Astrocyte (in vitro differentiated cells and primary cell): Measurements from ENCODE around the gene ACTN4. TPM values are rescaled to one million over a fixed set of nuclear protein-coding genes. Genes with fewer than 3 reads are reported as not detected.
A peak's percentile ranks its signal among the peaks of the same experiment; 100 is the strongest.

Source experiments
- DNase-seq: peaks from one replicate; pipeline ENCODE4 v3.0.0-alpha.2; 2010; ENCODE audit warnings: low read depth
- FAIRE-seq: peaks from 2 replicates; lab custom pipeline; 2011; peaks lifted over from hg19 to GRCh38; lab: Jason Lieb, UNC
- H2AFZ ChIP-seq: 2 replicates; pipeline ENCODE4 v1.6.0; 2012; ENCODE audit warnings: low read depth, low read length, inconsistent platforms
- H3K27ac ChIP-seq: 2 replicates; pipeline ENCODE4 v1.5.1; 2011; ENCODE audit warnings: low read depth, low read length, inconsistent platforms
- H3K27me3 ChIP-seq: 2 replicates; pipeline ENCODE4 v1.6.0; 2011; ENCODE audit warnings: low read length, inconsistent platforms; ENCODE audit not compliant: insufficient read depth
- H3K36me3 ChIP-seq: 2 replicates; pipeline ENCODE4 v1.5.1; 2011; ENCODE audit warnings: low read length, inconsistent platforms; ENCODE audit not compliant: insufficient read depth
- H3K4me1 ChIP-seq: 2 replicates; pipeline ENCODE4 v1.5.1; 2011; ENCODE audit warnings: low read length, inconsistent platforms; ENCODE audit not compliant: insufficient read depth
- H3K4me2 ChIP-seq: 2 replicates; pipeline ENCODE4 v1.6.0; 2012; ENCODE audit warnings: low read length, inconsistent platforms
- H3K4me3 ChIP-seq: 2 replicates; pipeline ENCODE4 v1.5.1; 2011; ENCODE audit warnings: low read depth, mild to moderate bottlenecking, low read length, inconsistent platforms; ENCODE audit not compliant: insufficient read depth
- H3K79me2 ChIP-seq: 2 replicates; pipeline ENCODE4 v1.6.0; 2012; ENCODE audit warnings: mild to moderate bottlenecking, low read length, inconsistent platforms; ENCODE audit not compliant: insufficient read depth
- H3K9ac ChIP-seq: 2 replicates; pipeline ENCODE4 v1.6.0; 2012; ENCODE audit warnings: mild to moderate bottlenecking, low read length, inconsistent platforms
- H3K9me3 ChIP-seq: 2 replicates; pipeline ENCODE4 v1.5.1; 2012; ENCODE audit warnings: low read depth, mild to moderate bottlenecking, low read length, inconsistent platforms; ENCODE audit not compliant: insufficient read depth
- H4K20me1 ChIP-seq: 2 replicates; pipeline ENCODE4 v1.6.0; 2012; ENCODE audit warnings: low read length, inconsistent platforms; ENCODE audit not compliant: insufficient read depth
- H3K27ac Mint-ChIP-seq: one replicate; pipeline ENCODE4 v1.8.0; 2021; ENCODE audit warnings: mild to moderate bottlenecking, mixed read lengths; ENCODE audit not compliant: unreplicated experiment
- H3K27me3 Mint-ChIP-seq: one replicate; pipeline ENCODE4 v1.8.0; 2021; ENCODE audit warnings: low read depth, mixed read lengths; ENCODE audit not compliant: unreplicated experiment
- H3K36me3 Mint-ChIP-seq: one replicate; pipeline ENCODE4 v1.8.0; 2021; ENCODE audit warnings: low read depth, mixed read lengths; ENCODE audit not compliant: unreplicated experiment
- H3K4me1 Mint-ChIP-seq: one replicate; pipeline ENCODE4 v1.8.0; 2021; ENCODE audit warnings: low read depth, mixed read lengths; ENCODE audit not compliant: unreplicated experiment
- H3K4me3 Mint-ChIP-seq: one replicate; pipeline ENCODE4 v1.8.0; 2021; ENCODE audit warnings: mild to moderate bottlenecking, moderate library complexity, mixed read lengths; ENCODE audit not compliant: unreplicated experiment
- H3K9me3 Mint-ChIP-seq: one replicate; pipeline ENCODE4 v1.8.0; 2021; ENCODE audit warnings: mild to moderate bottlenecking, mixed read lengths; ENCODE audit not compliant: unreplicated experiment
- CTCF ChIP-seq: IDR thresholded peaks from 2 replicates; pipeline ENCODE4 v1.5.1; 2011; ENCODE audit warnings: low read depth, mild to moderate bottlenecking, inconsistent platforms, low read length, moderate library complexity; ENCODE audit not compliant: insufficient read depth
- EZH2 ChIP-seq: IDR thresholded peaks from 2 replicates; pipeline ENCODE4 v1.6.1; 2012; ENCODE audit warnings: mild to moderate bottlenecking, low read length, inconsistent platforms; ENCODE audit not compliant: insufficient read depth
- total RNA-seq: library from RNA; stranded (reverse); gene quantifications from 2 replicates; pipeline ENCODE4 v1.2.1, GENCODE V29; 2021

Gene ACTN4
- total RNA-seq, 1 donor from 2014 or later: 879 TPM

- H3K36me3 ChIP-seq: peaks cover 54% of the 10 kb centered on the region
- FAIRE-seq: no peak
- peak overlapping the region; percentile 38 for H3K27ac ChIP-seq
Observed at GRCh38 chr19:38707512-38708114, 60.2 kb downstream of the ACTN4 start.

GRCh38 chr19:38708413-38709024, 61.1 kb downstream of the ACTN4 start:
- Histone ChIP-seq H3K4me3 (no peak overlapping the region), H3K27me3 (no peaks in the 10 kb centered on the region), H4K20me1 (peaks cover 90% of the 10 kb centered on the region), H3K27ac (peak overlapping the region; percentile 7), H3K4me1 (peaks cover 58% of the 10 kb centered on the region), H3K9me3 (no peaks in the 10 kb centered on the region), H2AFZ (no peak overlapping the region), H3K36me3 (peaks cover 55% of the 10 kb centered on the region), H3K79me2 (peaks cover 86% of the 10 kb centered on the region), H3K4me2 (no peak overlapping the region), H3K9ac (peak overlapping the region; percentile 12)
- no peak for TF ChIP-seq EZH2
- no peak for TF ChIP-seq CTCF
- no peak for FAIRE-seq
- H3K27ac Mint-ChIP-seq: peak overlapping the region; percentile 66
- no peaks in the 10 kb centered on the region for H3K9me3 Mint-ChIP-seq
- peaks cover 27% of the 10 kb centered on the region for H3K36me3 Mint-ChIP-seq
- no peaks in the 10 kb centered on the region for H3K27me3 Mint-ChIP-seq
- no peak for DNase-seq
- H3K4me3 Mint-ChIP-seq: no peak overlapping the region
- H3K4me1 Mint-ChIP-seq: peaks cover 38% of the 10 kb centered on the region

More at GRCh38 chr19:38707512-38708114, 60.2 kb downstream of the ACTN4 start:
- no peak overlapping the region for H3K4me3 Mint-ChIP-seq
- no peak for TF ChIP-seq EZH2
- TF ChIP-seq CTCF: no peak
- Histone ChIP-seq H3K4me3 (no peak overlapping the region), H3K27me3 (no peaks in the 10 kb centered on the region), H2AFZ (no peak overlapping the region), H3K9ac (peak overlapping the region; percentile 12), H3K4me1 (peaks cover 57% of the 10 kb centered on the region), H3K79me2 (peaks cover 84% of the 10 kb centered on the region), H3K4me2 (peak overlapping the region; percentile 2), H4K20me1 (peaks cover 88% of the 10 kb centered on the region), H3K9me3 (no peaks in the 10 kb centered on the region)
- DNase-seq: no peak
- peaks cover 36% of the 10 kb centered on the region for H3K4me1 Mint-ChIP-seq
- H3K36me3 Mint-ChIP-seq: peaks cover 26% of the 10 kb centered on the region
- no peaks in the 10 kb centered on the region for H3K9me3 Mint-ChIP-seq
- H3K27ac Mint-ChIP-seq: peak overlapping the region; percentile 66
- H3K27me3 Mint-ChIP-seq: no peaks in the 10 kb centered on the region

GRCh38 chr19:38709119-38709518, 61.7 kb downstream of the ACTN4 start:
- peaks cover 86% of the 10 kb centered on the region for H3K79me2 ChIP-seq

More at GRCh38 chr19:38709119-38709518, 61.7 kb downstream of the ACTN4 start:
- peaks cover 28% of the 10 kb centered on the region for H3K36me3 Mint-ChIP-seq
- DNase-seq (no peak), FAIRE-seq (no peak)
- no peak overlapping the region for H3K4me3 Mint-ChIP-seq
- H3K4me1 Mint-ChIP-seq: peaks cover 40% of the 10 kb centered on the region
- no peak overlapping the region for H3K4me2 ChIP-seq
- H3K4me1 ChIP-seq: peaks cover 58% of the 10 kb centered on the region
- H3K9me3 Mint-ChIP-seq: no peaks in the 10 kb centered on the region
- TF ChIP-seq CTCF: no peak
- TF ChIP-seq EZH2: no peak
- no peak overlapping the region for H3K27ac Mint-ChIP-seq
- H3K4me3 ChIP-seq: no peak overlapping the region
- no peak overlapping the region for H3K9ac ChIP-seq
- no peaks in the 10 kb centered on the region for H3K27me3 ChIP-seq
- peaks cover 90% of the 10 kb centered on the region for H4K20me1 ChIP-seq
- peaks cover 49% of the 10 kb centered on the region for H3K36me3 ChIP-seq
- no peak overlapping the region for H2AFZ ChIP-seq
- H3K9me3 ChIP-seq: no peaks in the 10 kb centered on the region
- no peak overlapping the region for H3K27ac ChIP-seq
- H3K27me3 Mint-ChIP-seq: no peaks in the 10 kb centered on the region
